SU-DHL-6 (cell line): ENCODE measurements around the gene ARL8A.
"Not testable (repeated sequence)": the region's sequence is repeated elsewhere in the genome, so short reads cannot be mapped to it uniquely, and the experiment has no call there.

Experiments
- H2AFZ ChIP-seq: fragments of 200-600 bp; sonication (generic); 2 replicates; pipeline ENCODE4 v1.6.1; 2014; ENCODE audit warnings: low read depth, mild to moderate bottlenecking, moderate library complexity, mixed read lengths, antibody characterized with exemption, low read length; ENCODE audit not compliant: severe bottlenecking
- H3F3A ChIP-seq: fragments of 200-600 bp; shearing (Covaris generic); 2 replicates; pipeline ENCODE4 v1.6.0; 2016; ENCODE audit warnings: antibody characterized with exemption, mild to moderate bottlenecking; ENCODE audit not compliant: insufficient read depth
- H3K27ac ChIP-seq: fragments of 200-600 bp; sonication (generic); 2 replicates; pipeline ENCODE4 v1.5.1; 2016; ENCODE audit warnings: low read depth, mild to moderate bottlenecking, low read length, moderate library complexity, mixed read lengths
- H3K27me3 ChIP-seq: fragments of 200-600 bp; sonication (generic), shearing (Covaris generic); 2 replicates; pipeline ENCODE4 v1.6.0; 2014; ENCODE audit warnings: mild to moderate bottlenecking, low read length
- H3K36me3 ChIP-seq: fragments of 200-600 bp; sonication (generic); 2 replicates; pipeline ENCODE4 v1.6.1; 2014; ENCODE audit warnings: mild to moderate bottlenecking, low read length, mixed read lengths
- H3K4me2 ChIP-seq: fragments of 300-600, 200-600 bp; shearing (Covaris generic), sonication (generic); 2 replicates; pipeline ENCODE4 v1.6.0; 2014; ENCODE audit warnings: low read length, low read depth, mild to moderate bottlenecking; ENCODE audit not compliant: poor library complexity, severe bottlenecking
- H3K4me3 ChIP-seq: fragments of 200-600 bp; sonication (generic); 2 replicates; pipeline ENCODE4 v1.5.1; 2014; ENCODE audit warnings: antibody characterized with exemption, low read length, mild to moderate bottlenecking, mixed read lengths; ENCODE audit not compliant: insufficient read depth, poor library complexity, severe bottlenecking
- H3K79me2 ChIP-seq: fragments of 200-600 bp; sonication (generic); 2 replicates; pipeline ENCODE4 v1.6.1; 2014; ENCODE audit warnings: mild to moderate bottlenecking, low read length, moderate library complexity; ENCODE audit not compliant: insufficient read depth
- H3K9ac ChIP-seq: fragments of 200-600 bp; sonication (generic); 2 replicates; pipeline ENCODE4 v1.7.0; 2014; ENCODE audit warnings: mild to moderate bottlenecking, low read length
- H3K9me2 ChIP-seq: fragments of 200-600 bp; sonication (generic); replicated peaks from 2 replicates; pipeline ENCODE4 v1.6.1; 2014; ENCODE audit warnings: low read length; ENCODE audit not compliant: insufficient read depth
- H3K9me3 ChIP-seq: fragments of 200-600 bp; sonication (generic); 2 replicates; pipeline ENCODE4 v1.6.1; 2014; ENCODE audit warnings: low read length, mixed read lengths; ENCODE audit not compliant: insufficient read depth
- H4K20me1 ChIP-seq: fragments of 200-600 bp; sonication (generic); 2 replicates; pipeline ENCODE4 v1.6.1; 2014; ENCODE audit warnings: low read depth, mild to moderate bottlenecking, antibody characterized with exemption, low read length, moderate library complexity, mixed read lengths
- EZH2phosphoT487 ChIP-seq: fragments of 200-600 bp; sonication (generic), shearing (Covaris generic); conservative IDR thresholded peaks from 2 replicates; pipeline ENCODE4 v1.6.1; 2018; ENCODE audit warnings: mild to moderate bottlenecking, antibody characterized with exemption, low read length, moderate library complexity, mixed read lengths
- TF ChIP-seq, protein P1 (sequence below): fragments of 200-600 bp; sonication (generic); IDR thresholded peaks from one replicate; pipeline ENCODE4 v1.5.1; 2017; ENCODE audit warnings: antibody characterized with exemption, mild to moderate bottlenecking, low read length, moderate library complexity; ENCODE audit not compliant: insufficient read depth, poor library complexity, severe bottlenecking

The ARL8A gene

DNA sequence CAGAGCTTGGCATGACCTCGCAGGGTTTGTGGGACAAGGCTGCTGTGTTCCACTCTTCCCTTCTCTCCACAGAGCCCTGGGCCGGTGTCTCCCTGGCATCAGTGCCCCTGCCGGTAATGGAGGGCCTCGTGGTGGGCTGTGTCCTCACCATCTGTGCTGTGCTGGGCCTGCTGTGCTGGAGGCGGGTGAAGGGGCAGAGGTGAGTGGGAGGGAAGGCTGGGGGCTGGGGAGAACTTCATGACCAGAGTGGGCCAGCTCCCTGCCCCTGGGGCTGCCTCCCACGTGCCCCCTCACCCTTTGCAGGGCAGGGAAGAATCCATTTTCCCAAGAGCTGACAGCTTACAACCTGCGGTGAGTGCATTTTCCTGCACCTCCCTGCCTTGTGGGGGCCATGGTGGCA lies 37.0 kb upstream of the ARL8A start:
- Histone ChIP-seq H3K27me3 (no peaks in the 10 kb centered on the region), H3K79me2 (no peaks in the 10 kb centered on the region), H3K9me3 (no peaks in the 10 kb centered on the region), H3K9me2 (no peaks in the 10 kb centered on the region), H3K4me2 (no peak overlapping the region), H4K20me1 (no peaks in the 10 kb centered on the region), H3K4me3 (no peak overlapping the region), H3K36me3 (no peaks in the 10 kb centered on the region), H3F3A (no peaks in the 10 kb centered on the region), H2AFZ (no peak overlapping the region), H3K27ac (no peak overlapping the region), H3K9ac (no peak overlapping the region)
- no peak for TF ChIP-seq EZH2phosphoT487
- TF ChIP-seq, protein P1, sequence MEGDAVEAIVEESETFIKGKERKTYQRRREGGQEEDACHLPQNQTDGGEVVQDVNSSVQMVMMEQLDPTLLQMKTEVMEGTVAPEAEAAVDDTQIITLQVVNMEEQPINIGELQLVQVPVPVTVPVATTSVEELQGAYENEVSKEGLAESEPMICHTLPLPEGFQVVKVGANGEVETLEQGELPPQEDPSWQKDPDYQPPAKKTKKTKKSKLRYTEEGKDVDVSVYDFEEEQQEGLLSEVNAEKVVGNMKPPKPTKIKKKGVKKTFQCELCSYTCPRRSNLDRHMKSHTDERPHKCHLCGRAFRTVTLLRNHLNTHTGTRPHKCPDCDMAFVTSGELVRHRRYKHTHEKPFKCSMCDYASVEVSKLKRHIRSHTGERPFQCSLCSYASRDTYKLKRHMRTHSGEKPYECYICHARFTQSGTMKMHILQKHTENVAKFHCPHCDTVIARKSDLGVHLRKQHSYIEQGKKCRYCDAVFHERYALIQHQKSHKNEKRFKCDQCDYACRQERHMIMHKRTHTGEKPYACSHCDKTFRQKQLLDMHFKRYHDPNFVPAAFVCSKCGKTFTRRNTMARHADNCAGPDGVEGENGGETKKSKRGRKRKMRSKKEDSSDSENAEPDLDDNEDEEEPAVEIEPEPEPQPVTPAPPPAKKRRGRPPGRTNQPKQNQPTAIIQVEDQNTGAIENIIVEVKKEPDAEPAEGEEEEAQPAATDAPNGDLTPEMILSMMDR, result no peak

DNA sequence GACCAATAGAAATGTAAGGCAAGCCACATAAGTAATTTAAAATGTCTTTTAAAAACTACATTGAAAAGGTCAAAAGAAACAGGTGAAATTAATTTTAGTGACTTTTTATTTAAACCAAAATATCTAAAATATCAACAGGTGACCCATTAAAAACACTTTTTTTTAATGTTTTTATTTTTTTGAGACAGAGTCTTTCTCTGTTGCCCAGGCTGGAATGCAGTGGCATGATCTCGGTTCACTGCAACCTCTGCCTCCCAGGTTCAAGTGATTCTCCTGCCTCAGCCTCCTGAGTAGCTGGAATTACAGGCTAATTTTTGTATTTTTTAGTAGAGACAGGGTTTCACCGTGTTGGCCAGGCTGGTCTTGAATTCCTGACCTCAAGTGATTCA lies 36.2 kb upstream of the ARL8A start:
- not testable (repeated sequence) for H2AFZ ChIP-seq, H3K9me3 ChIP-seq, H3K9ac ChIP-seq, H3K9me2 ChIP-seq, H3K27ac ChIP-seq, H3K4me2 ChIP-seq, H4K20me1 ChIP-seq, H3K4me3 ChIP-seq, H3K27me3 ChIP-seq, H3F3A ChIP-seq, H3K36me3 ChIP-seq, H3K79me2 ChIP-seq

DNA sequence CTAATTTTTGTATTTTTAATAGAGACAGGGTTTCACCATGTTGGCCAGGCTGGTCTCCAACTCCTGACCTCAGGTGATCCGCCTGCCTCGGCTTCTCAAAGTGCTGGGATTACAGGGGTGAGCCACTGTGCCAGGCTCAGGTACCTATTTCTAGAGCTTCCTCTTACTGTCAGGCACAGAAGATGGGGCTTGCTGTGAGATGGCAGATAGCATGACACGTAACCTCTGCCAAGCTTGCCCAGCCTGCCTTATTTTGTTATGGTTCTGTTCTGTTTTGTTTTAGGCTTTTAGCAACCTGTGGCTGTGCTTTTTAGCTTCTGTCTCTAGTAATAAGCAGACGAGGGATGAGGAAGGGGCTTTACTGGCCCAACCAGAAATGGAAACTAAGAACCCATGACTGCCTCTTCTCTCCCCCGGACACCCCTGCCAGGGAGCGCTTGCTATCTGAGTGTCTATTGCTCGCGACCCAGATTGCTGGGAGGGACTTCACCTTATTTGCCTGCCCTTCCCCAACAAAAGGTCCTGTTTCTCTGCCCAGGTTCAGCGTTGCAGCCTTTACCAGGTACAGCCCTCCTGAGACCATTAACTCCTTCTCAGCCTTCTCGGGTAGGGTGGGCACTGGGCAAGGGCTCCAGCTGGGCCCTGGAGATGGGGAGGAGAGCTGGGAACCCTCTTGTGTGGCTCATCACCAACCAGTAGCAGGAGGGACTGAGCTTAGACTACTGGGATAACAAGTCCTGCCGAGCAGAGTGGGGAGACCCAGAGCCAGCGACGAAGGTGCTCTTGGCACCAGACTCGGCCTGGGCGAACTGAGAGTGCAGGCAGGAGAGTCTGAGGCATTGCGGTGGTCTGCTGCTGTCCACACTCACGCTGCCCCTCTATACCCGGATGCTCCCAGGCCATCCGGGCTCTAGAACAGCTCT lies 35.6 kb upstream of the ARL8A start:
- Histone ChIP-seq H3K9ac (no peak overlapping the region), H3K4me3 (no peak overlapping the region), H4K20me1 (no peaks in the 10 kb centered on the region), H3K27ac (no peak overlapping the region), H3K9me2 (no peaks in the 10 kb centered on the region), H3K9me3 (no peaks in the 10 kb centered on the region), H3K4me2 (no peak overlapping the region), H3K79me2 (no peaks in the 10 kb centered on the region), H3K27me3 (no peaks in the 10 kb centered on the region), H3K36me3 (no peaks in the 10 kb centered on the region), H2AFZ (no peak overlapping the region), H3F3A (no peaks in the 10 kb centered on the region)
- TF ChIP-seq, protein P1, result no peak
- no peak for TF ChIP-seq EZH2phosphoT487
